ENCODE measurements around the gene YWHAG. TPM values are rescaled to one million over a fixed set of nuclear protein-coding genes. Genes with fewer than 3 reads are reported as not detected.
A peak's percentile ranks its signal among the peaks of the same experiment; 100 is the strongest.

YWHAG gene
- total and polyA plus RNA-seq, 2 of the 13 experiments (the other 11 are each of a cell fraction or from before 2014, with no cell fraction given) = 36.9 to 67.5 TPM

GRCh38 chr7:76296743-76297740 lies 61.7 kb downstream of the YWHAG start:
- H2AFZ ChIP-seq (ENCODE audit: low read length) = no peak overlapping the region
- peak overlapping the region; percentile 64 for H3K4me2 ChIP-seq (ENCODE audit: low read depth, low read length)
- no peaks in the 10 kb centered on the region for H3K27me3 ChIP-seq (ENCODE audit: control insufficient read depth in 1 of 2, insufficient read depth in 2 of 2, low read length in 2 of 2)
- no peaks in the 10 kb centered on the region for H3K9me3 ChIP-seq (ENCODE audit: low read length)
- in situ Hi-C loops (cut with HindIII; ENCODE audit: extremely low pct_ligation_motif_present, low pct_unique_long_range_greater_than_20kb) = no loop called here
- TF ChIP-seq SALL1 (CRISPR knock-in tag; IDR thresholded peaks at IDR 0.05) (peak; percentile 17; the same call in 1 of the 2 replicates), ZNF292 (CRISPR knock-in tag; IDR thresholded peaks at IDR 0.05; ENCODE audit: borderline replicate concordance, low read depth) (peak; percentile 11; the same call in 1 of the 2 replicates), ELF3 (CRISPR knock-in tag; IDR thresholded peaks at IDR 0.05) (no peak), GATAD2A (CRISPR knock-in tag; IDR thresholded peaks at IDR 0.05) (peak; percentile 13; the same call in 1 of the 2 replicates), ATF2 (CRISPR knock-in tag; IDR thresholded peaks at IDR 0.05) (no peak), ZNF460 (CRISPR knock-in tag; IDR thresholded peaks at IDR 0.05; ENCODE audit: borderline replicate concordance) (peak; percentile 57), CEBPG (CRISPR knock-in tag; IDR thresholded peaks at IDR 0.05) (peak; percentile 89), FOXA1 (IDR thresholded peaks at IDR 0.05) (no peak), FOXA1 (CRISPR knock-in tag; IDR thresholded peaks at IDR 0.05) (peak; percentile 10; the same call in 1 of the 2 replicates), CEBPB (IDR thresholded peaks at IDR 0.05; ENCODE audit: borderline replicate concordance, low read depth, low read length) (peak; percentile 94), SMAD9 (CRISPR knock-in tag; IDR thresholded peaks at IDR 0.05) (no peak), ARID5B (CRISPR knock-in tag; IDR thresholded peaks at IDR 0.05) (0 out of 2 replicates have a peak, but pooled peaks have one; percentile 11), ZNF687 (CRISPR knock-in tag; IDR thresholded peaks at IDR 0.05) (peak; percentile 24; the same call in 1 of the 2 replicates)
- peak; percentile 42 for ATAC-seq
- H3K4me1 ChIP-seq (ENCODE audit: insufficient read depth, low read length) = peaks cover 72% of the 10 kb centered on the region
- H3K9ac ChIP-seq (ENCODE audit: insufficient read depth, low read depth, low read length) = no peak overlapping the region; the same call in 1 of the 2 replicates
- no peaks in the 10 kb centered on the region for H3K36me3 ChIP-seq (replicated peaks in 1 of 2; ENCODE audit: control insufficient read depth in 1 of 2, insufficient read depth in 2 of 2, low read length in 2 of 2)
- H3K27ac ChIP-seq (ENCODE audit: extremely low read length, insufficient read depth, low read length) = no peak overlapping the region
- no peaks in the 10 kb centered on the region for H3K79me2 ChIP-seq (ENCODE audit: insufficient read depth, low read length)
- H4K20me1 ChIP-seq (ENCODE audit: insufficient read depth, low read length) = no peaks in the 10 kb centered on the region
- intact Hi-C loops (cut with micrococcal nuclease; ENCODE audit: unreplicated experiment) = no loop called here
- FAIRE-seq = no peak
- ChIA-PET CTCF (ENCODE audit: low intra/inter-chr PET ratio, low total read pairs) (interaction anchor here (8.6 kb wide), 1 partner anchor 16 kb away, joined by 179 read pairs; no protein-coding TSS in a partner anchor), POLR2A (interaction anchor here (0.6 to 1.9 kb wide), 3 partner anchors 17 to 76 kb away, joined by 3 to 6 read pairs (median 3); no protein-coding TSS in a partner anchor)
- 9% methylated on average over 15 of the region's 22 CpGs for WGBS (ENCODE audit: low lambda C conversion rate)
- H3K4me3 ChIP-seq (replicated peaks in 1 of 3; ENCODE audit: insufficient read depth in 1 of 3, low read depth in 2 of 3, low read length in 3 of 3) = peak overlapping the region in 1 of 3 experiments; percentile 26; a peak in 1 of 6 replicates
- no TSS peak for BruUV-seq (replicated peaks)
- DNase-seq (ENCODE audit: low spot score) = peak; percentile 28
